IMR-90 (cell line): ENCODE data around the gene GALNT5.

Experiments
- BHLHE40 ChIP-seq: fragments of 150-350 bp; IDR thresholded peaks from 2 replicates; pipeline ENCODE4 v1.6.1; 2016; ENCODE audit warnings: mild to moderate bottlenecking, low read depth, low read length
- CEBPB ChIP-seq: IDR thresholded peaks from 2 replicates; pipeline ENCODE4 v1.6.1; 2012; ENCODE audit warnings: low read depth, low read length, improper control_type of control experiment
- CTCF ChIP-seq: conservative IDR thresholded peaks from 2 replicates; pipeline ENCODE4 v1.5.1; 2012; ENCODE audit warnings: mild to moderate bottlenecking, low read depth, low read length, improper control_type of control experiment
- ELK1 ChIP-seq: fragments of 150-350 bp; IDR thresholded peaks from 2 replicates; pipeline ENCODE4 v1.6.1; 2016; ENCODE audit warnings: low read depth, mild to moderate bottlenecking, low read length, moderate library complexity, borderline replicate concordance
- MAFK ChIP-seq: IDR thresholded peaks from 2 replicates; pipeline ENCODE4 v1.6.1; 2012; ENCODE audit warnings: low read depth, low read length, improper control_type of control experiment
- MAZ ChIP-seq: IDR thresholded peaks from 2 replicates; pipeline ENCODE4 v1.6.1; 2012; ENCODE audit warnings: low read depth, mild to moderate bottlenecking, low read length, improper control_type of control experiment, moderate library complexity, borderline replicate concordance
- MXI1 ChIP-seq: IDR thresholded peaks from 2 replicates; pipeline ENCODE4 v1.6.1; 2012; ENCODE audit warnings: low read depth, mild to moderate bottlenecking, low read length, moderate library complexity, borderline replicate concordance
- NFE2L2 ChIP-seq: fragments of 150-350 bp; IDR thresholded peaks from 2 replicates; pipeline ENCODE4 v1.6.1; 2016; ENCODE audit warnings: low read depth, mild to moderate bottlenecking, low read length
- POLR2A ChIP-seq: IDR thresholded peaks from 2 replicates; pipeline ENCODE4 v1.6.1; 2012; ENCODE audit warnings: mild to moderate bottlenecking, low read depth, low read length
- RAD21 ChIP-seq: IDR thresholded peaks from 2 replicates; pipeline ENCODE4 v1.6.1; 2012; ENCODE audit warnings: low read length, improper control_type of control experiment
- RCOR1 ChIP-seq: IDR thresholded peaks from 2 replicates; pipeline ENCODE4 v1.6.1; 2012; ENCODE audit warnings: mild to moderate bottlenecking, low read length, improper control_type of control experiment; ENCODE audit not compliant: insufficient replicate concordance
- RFX5 ChIP-seq: IDR thresholded peaks from 2 replicates; pipeline ENCODE4 v1.8.0; 2012; ENCODE audit warnings: low read depth, mild to moderate bottlenecking, low read length, moderate library complexity
- SMC3 ChIP-seq: fragments of 150-350 bp; IDR thresholded peaks from 2 replicates; pipeline ENCODE4 v1.6.1; 2016; ENCODE audit warnings: low read depth, mild to moderate bottlenecking, antibody characterized with exemption, low read length, moderate library complexity

- no peak for TF ChIP-seq CTCF
- no peak for TF ChIP-seq RAD21
- no peak for TF ChIP-seq SMC3
- TF ChIP-seq RFX5 = no peak
- TF ChIP-seq CEBPB = no peak
- TF ChIP-seq MAFK = no peak
- TF ChIP-seq POLR2A = no peak
- TF ChIP-seq NFE2L2 = no peak
- no peak for TF ChIP-seq BHLHE40
- TF ChIP-seq RCOR1 = no peak
- TF ChIP-seq MXI1 = no peak
- TF ChIP-seq MAZ = no peak
- no peak for TF ChIP-seq ELK1
These were observed 102.1 kb downstream of the GALNT5 start for GRCh38 chr2:157359628-157360027.
